Uterus (tissue), 2 donors: Measurements from ENCODE around the gene GCNT1.

Experiments
- POLR2A ChIP-seq, 2 donors: fragments of 450-650 bp; IDR thresholded peaks; one replicate each; pipeline ENCODE4 v1.6.1; 2016; ENCODE audit warnings: antibody characterized with exemption in 2 of 2, mild to moderate bottlenecking in 1 of 2, moderate library complexity in 1 of 2
- TF ChIP-seq, protein P1 (sequence below), 4 experiments: fragments of 200-600 bp in 2 of 4; fragments of 450-650 bp in 2 of 4; sonication (generic) in 2 of 4; IDR thresholded peaks; one replicate each; pipeline ENCODE4 v1.5.1; 2016 to 2019; ENCODE audit warnings: antibody characterized with exemption in 4 of 4, mild to moderate bottlenecking in 2 of 4, moderate library complexity in 1 of 4

DNA sequence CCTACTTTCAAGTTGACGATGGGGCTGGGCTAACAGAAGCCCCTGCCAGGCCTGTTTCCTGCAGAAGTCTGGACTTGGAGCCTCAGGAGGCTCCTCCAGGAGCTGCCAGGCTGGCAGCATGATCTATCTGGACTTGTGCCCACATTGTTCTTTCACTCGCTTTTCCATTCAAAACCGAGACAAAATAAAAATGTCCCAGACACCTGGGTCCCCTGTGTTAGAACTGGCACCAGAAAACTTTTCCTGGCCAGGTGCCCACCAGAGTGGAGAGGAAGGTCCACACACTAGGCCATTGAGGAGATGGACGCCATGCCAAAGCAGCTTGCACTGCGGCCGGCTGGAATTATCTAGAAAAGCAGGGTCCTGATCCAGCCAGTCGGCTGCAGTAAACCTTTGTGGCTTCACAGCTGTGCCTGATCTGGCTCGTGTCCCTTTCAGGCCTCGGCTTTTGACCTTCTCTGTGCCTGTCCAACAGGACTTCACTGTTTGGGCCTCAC, 78.2 kb downstream of the GCNT1 start:
- TF ChIP-seq, protein P1, sequence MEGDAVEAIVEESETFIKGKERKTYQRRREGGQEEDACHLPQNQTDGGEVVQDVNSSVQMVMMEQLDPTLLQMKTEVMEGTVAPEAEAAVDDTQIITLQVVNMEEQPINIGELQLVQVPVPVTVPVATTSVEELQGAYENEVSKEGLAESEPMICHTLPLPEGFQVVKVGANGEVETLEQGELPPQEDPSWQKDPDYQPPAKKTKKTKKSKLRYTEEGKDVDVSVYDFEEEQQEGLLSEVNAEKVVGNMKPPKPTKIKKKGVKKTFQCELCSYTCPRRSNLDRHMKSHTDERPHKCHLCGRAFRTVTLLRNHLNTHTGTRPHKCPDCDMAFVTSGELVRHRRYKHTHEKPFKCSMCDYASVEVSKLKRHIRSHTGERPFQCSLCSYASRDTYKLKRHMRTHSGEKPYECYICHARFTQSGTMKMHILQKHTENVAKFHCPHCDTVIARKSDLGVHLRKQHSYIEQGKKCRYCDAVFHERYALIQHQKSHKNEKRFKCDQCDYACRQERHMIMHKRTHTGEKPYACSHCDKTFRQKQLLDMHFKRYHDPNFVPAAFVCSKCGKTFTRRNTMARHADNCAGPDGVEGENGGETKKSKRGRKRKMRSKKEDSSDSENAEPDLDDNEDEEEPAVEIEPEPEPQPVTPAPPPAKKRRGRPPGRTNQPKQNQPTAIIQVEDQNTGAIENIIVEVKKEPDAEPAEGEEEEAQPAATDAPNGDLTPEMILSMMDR (IDR thresholded peaks at IDR 0.05): no peak
- TF ChIP-seq POLR2A (IDR thresholded peaks at IDR 0.05): no peak
